Activated naive CD4-positive, alpha-beta T cell (primary cell): ENCODE measurements around the gene SFMBT2.
"Not testable (repeated sequence)": the region's sequence is repeated elsewhere in the genome, so short reads cannot be mapped to it uniquely, and the experiment has no call there.

ENCODE experiments used
- DNase-seq, 4 experiments: peaks; one replicate each; lab custom pipeline; 2025; lab: John Stamatoyannopoulos, UW

SFMBT2 gene

GRCh38 chr10:7320072-7320471 is 90.8 kb downstream of the SFMBT2 start:
- DNase-seq, result no peak

- no peak for DNase-seq
These were observed 91.2 kb downstream of the SFMBT2 start for GRCh38 chr10:7319632-7320031.

- DNase-seq, result no peak
These were observed 92.0 kb downstream of the SFMBT2 start for GRCh38 chr10:7318836-7319235.

GRCh38 chr10:7317786-7318446 is 92.9 kb downstream of the SFMBT2 start:
- DNase-seq, result no peak

DNA sequence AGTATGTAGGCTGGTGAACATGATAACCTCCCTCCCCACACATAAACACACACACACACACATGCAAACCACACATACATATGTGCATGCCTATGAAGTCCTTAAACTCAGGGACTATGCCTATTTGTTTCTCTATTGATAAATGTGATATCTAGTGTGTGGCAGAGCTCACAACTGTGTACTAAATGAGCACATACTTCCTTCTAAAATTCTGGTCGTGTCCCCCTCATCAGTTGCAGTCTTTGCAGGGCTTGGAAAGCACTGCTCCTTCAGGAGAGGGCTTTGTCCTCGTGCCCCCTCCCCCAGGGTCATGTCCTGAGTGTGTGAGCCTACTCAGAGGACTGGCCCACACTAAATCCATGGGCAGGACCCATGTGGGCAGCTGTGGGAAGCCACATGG is 94.0 kb downstream of the SFMBT2 start:
- no peak for DNase-seq

DNA sequence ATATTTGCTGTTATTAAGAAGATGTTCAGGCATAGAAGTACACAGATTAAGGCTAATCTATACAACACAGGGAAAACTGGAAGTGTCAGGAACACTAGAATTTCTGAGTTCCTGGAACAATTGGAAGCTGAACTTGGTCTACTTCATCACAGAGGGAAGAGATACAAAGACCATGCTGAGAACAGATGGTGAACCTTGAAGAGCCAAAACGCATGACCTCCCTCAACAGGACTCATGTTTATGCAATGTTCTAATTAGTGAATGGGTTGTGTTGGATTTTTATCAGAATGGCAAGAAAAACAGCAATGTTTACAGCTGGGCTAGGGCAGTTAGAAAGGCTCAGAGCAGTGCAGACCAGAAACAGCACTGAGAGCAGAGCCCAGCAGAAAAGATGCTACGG is 94.9 kb downstream of the SFMBT2 start:
- no peak for DNase-seq

DNA sequence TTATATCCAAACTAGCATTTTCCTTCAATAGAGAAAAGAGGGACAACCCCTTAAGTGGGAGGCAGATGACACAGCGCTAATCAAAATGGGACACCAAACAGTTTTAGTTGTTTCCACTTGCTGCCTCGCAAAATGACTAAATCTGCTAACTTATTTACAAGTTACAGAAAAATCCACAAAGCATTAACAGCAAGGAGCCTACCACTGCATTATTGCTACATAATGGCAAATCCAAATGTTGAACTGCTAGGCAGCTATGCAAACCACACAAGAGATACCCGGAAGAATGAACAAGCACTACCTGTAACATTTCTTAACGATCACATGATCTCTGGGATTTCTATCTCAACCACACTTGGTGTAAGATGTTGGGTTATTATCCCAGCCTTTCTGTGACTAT is 96.7 kb downstream of the SFMBT2 start:
- no peak for DNase-seq

DNA sequence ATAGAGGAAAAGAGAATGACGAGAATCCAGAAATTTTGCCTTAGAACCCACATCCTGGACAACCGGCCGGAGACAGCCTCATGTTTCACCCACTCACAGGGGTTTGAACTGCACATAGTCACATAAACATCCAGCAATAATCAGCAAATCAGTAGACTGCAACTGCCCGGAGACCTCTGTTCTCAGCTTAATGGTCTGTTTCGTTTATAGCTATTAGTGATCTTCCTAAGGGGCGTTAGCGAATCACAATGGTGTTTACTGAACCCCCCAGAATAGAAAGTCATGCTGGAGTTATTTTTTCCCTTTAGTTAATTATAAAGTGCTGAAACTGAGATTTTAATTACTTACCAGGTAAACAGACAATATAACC is 98.4 kb downstream of the SFMBT2 start:
- DNase-seq, result no peak

GRCh38 chr10:7311850-7312487 is 98.9 kb downstream of the SFMBT2 start:
- not testable (repeated sequence) for DNase-seq

- DNase-seq, result no peak
These were observed 99.5 kb downstream of the SFMBT2 start for GRCh38 chr10:7311218-7311849.

DNA sequence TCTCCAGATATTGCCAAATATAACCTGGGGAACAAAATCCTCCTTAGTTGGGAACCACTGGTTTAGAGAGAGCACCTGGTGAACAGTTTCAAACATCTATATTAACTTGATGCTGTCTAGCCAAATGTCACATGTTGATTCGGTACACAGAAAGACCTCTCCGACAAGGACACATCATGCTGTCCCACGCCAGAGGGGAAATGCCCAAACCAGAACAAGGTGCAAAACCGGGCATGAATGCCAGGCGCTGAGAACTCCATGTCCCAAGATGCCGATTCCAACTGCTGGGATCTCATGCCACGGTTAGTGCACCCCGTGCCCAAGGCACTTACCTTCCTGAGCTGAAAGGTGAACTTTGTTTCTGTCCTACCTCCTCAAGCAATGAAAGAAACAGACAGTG is 100.8 kb downstream of the SFMBT2 start:
- no peak for DNase-seq

GRCh38 chr10:7308826-7309225 is 102.0 kb downstream of the SFMBT2 start:
- DNase-seq, result no peak

- no peak for DNase-seq
These were observed 104.2 kb downstream of the SFMBT2 start for GRCh38 chr10:7306616-7307015.

GRCh38 chr10:7306147-7306546 is 104.7 kb downstream of the SFMBT2 start:
- DNase-seq, result no peak

DNA sequence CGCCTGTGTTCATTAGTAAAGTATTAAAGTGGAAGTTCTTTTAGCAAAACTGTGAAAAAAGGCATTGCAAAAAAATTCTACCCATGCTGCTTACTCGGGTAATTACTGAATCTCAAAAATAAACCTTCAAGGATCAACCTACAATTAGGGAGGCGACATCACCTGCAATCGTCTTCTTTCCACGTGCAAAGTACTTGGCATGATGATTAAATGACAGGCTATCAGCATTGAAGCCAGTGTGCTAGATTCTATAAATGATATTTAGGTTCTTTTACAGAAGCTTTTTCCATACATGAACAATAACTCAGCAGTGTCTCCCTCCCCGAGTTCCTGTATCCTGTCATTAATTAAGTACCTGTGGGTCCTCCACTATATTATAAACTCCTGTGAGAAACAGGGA is 105.8 kb downstream of the SFMBT2 start:
- DNase-seq, result no peak

GRCh38 chr10:7304110-7304509 is 106.7 kb downstream of the SFMBT2 start:
- no peak for DNase-seq

GRCh38 chr10:7302930-7303557 is 107.8 kb downstream of the SFMBT2 start:
- DNase-seq, result no peak

- no peak for DNase-seq
These were observed 108.4 kb downstream of the SFMBT2 start for GRCh38 chr10:7302392-7302906.

- DNase-seq, result no peak
These were observed 109.6 kb downstream of the SFMBT2 start for GRCh38 chr10:7301006-7301778.

GRCh38 chr10:7300384-7300971 is 110.4 kb downstream of the SFMBT2 start:
- no peak for DNase-seq

DNA sequence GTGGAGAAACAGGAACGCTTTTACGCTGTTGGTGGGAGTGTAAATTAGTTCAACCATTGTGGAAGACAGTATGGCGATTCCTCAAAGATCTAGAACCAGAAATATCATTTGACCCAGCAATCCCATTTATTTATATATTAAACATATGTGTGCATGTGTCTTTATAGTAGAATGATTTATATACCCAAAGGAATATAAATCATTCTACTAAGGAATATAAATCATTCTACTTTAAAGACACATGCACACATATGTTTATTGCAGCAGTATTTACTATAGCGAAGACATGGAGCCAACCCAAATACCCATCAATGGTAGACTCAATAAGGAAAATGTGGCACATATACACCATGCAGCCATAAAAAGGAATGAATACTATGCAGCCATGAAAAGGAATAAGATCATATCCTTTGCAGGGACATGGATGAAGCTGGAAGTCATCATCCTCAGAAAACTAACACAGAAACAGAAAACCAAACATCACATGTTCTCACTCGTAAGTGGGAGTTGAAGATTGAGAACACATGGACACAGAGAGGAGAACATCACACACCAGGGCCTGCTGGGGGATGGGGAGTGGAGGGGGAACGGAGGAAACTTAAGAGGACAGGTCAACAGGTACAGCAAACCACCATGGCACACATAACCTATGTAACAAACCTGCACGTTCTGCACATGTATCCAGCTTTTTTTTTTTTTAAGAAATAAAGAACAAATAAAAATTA is 111.1 kb downstream of the SFMBT2 start:
- DNase-seq, result not testable (repeated sequence)
